ENCODE data around the gene SPATA13.

GRCh38 chr13:24323036-24323738 is 162.7 kb downstream of the SPATA13 start:
- TF ChIP-seq YY1 (IDR thresholded peaks at IDR 0.05; ENCODE audit: low read depth, low read length) (no peak), EGR1 (IDR thresholded peaks at IDR 0.05; ENCODE audit: borderline replicate concordance in 1 of 2, low read depth in 2 of 2, low read length in 2 of 2) (no peak), IRF5 (IDR thresholded peaks at IDR 0.05; ENCODE audit: borderline replicate concordance) (no peak), POLR2AphosphoS5 (IDR thresholded peaks at IDR 0.05; ENCODE audit: low read length) (no peak), MXI1 (IDR thresholded peaks at IDR 0.05; ENCODE audit: low read depth, low read length) (no peak), CTCF (IDR thresholded peaks at IDR 0.05 in 2 of 3, conservative IDR thresholded peaks at IDR 0.05 in 1 of 3; ENCODE audit: control insufficient read depth in 2 of 3, extremely low read depth in 1 of 3, insufficient read depth in 1 of 3, low read depth in 3 of 3, low read length in 3 of 3) (no peak), BMI1 (IDR thresholded peaks at IDR 0.05; ENCODE audit: borderline replicate concordance) (no peak), RCOR1 (conservative IDR thresholded peaks at IDR 0.05; ENCODE audit: low read depth, low read length) (no peak), EZH2 (IDR thresholded peaks at IDR 0.05; ENCODE audit: borderline replicate concordance, control insufficient read depth, low read depth, low read length) (no peak), NFYA (IDR thresholded peaks at IDR 0.05; ENCODE audit: borderline replicate concordance, low read depth, low read length) (no peak), POLR2A (IDR thresholded peaks at IDR 0.05; ENCODE audit: low read depth, low read length) (no peak), EP300 (IDR thresholded peaks at IDR 0.05; ENCODE audit: borderline replicate concordance in 1 of 2, control insufficient read depth in 1 of 2, low read depth in 2 of 2, low read length in 2 of 2) (no peak)
- TF ChIP-seq, protein P1, sequence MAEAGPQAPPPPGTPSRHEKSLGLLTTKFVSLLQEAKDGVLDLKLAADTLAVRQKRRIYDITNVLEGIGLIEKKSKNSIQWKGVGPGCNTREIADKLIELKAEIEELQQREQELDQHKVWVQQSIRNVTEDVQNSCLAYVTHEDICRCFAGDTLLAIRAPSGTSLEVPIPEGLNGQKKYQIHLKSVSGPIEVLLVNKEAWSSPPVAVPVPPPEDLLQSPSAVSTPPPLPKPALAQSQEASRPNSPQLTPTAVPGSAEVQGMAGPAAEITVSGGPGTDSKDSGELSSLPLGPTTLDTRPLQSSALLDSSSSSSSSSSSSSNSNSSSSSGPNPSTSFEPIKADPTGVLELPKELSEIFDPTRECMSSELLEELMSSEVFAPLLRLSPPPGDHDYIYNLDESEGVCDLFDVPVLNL (IDR thresholded peaks at IDR 0.05; ENCODE audit: low read depth, low read length), result no peak

All from GM12878 (cell line).